ENCODE data around the gene GLS2.
A peak's percentile ranks its signal among the peaks of the same experiment; 100 is the strongest.

The GLS2 gene

GRCh38 chr12:56488041-56488955 lies at the start of gene GLS2:
Gene GLS2, minus strand, starts transcription at chr12:56488161. Its CDS starts 43 bp downstream, at chr12:56488118.
- H3K79me2 ChIP-seq (ENCODE audit: insufficient read depth, low read length) = no peaks in the 10 kb centered on the region
- H3K9ac ChIP-seq (ENCODE audit: low read length) = peak within 1 kb of the TSS; percentile 29
- H3F3A ChIP-seq (ENCODE audit: insufficient read depth) = no peaks in the 10 kb centered on the region
- no peak within 1 kb of the TSS for H3K27ac ChIP-seq (ENCODE audit: low read depth, low read length)
- no peak within 1 kb of the TSS for H2AFZ ChIP-seq (ENCODE audit: low read depth, low read length, severe bottlenecking)
- H3K4me3 ChIP-seq (ENCODE audit: insufficient read depth, low read length, poor library complexity, severe bottlenecking) = peak within 1 kb of the TSS; percentile 17
- TF ChIP-seq EZH2phosphoT487 (conservative IDR thresholded peaks at IDR 0.05; ENCODE audit: low read length) = no peak
- no peak for TF ChIP-seq CTCF (IDR thresholded peaks at IDR 0.05; ENCODE audit: insufficient read depth, low read length, poor library complexity, severe bottlenecking)
- no peaks in the 10 kb centered on the region for H3K9me3 ChIP-seq (ENCODE audit: insufficient read depth, low read length)
- no peaks in the 10 kb centered on the region for H3K36me3 ChIP-seq (ENCODE audit: low read length)
- no peaks in the 10 kb centered on the region for H4K20me1 ChIP-seq (ENCODE audit: low read depth, low read length)
- H3K4me2 ChIP-seq (ENCODE audit: low read depth, low read length, poor library complexity, severe bottlenecking) = peak within 1 kb of the TSS; percentile 41
- H3K27me3 ChIP-seq (ENCODE audit: low read length) = no peaks in the 10 kb centered on the region
- H3K9me2 ChIP-seq (replicated peaks; ENCODE audit: insufficient read depth, low read length) = no peaks in the 10 kb centered on the region

- TF ChIP-seq EZH2phosphoT487 (conservative IDR thresholded peaks at IDR 0.05; ENCODE audit: low read length) (no peak), CTCF (IDR thresholded peaks at IDR 0.05; ENCODE audit: insufficient read depth, low read length, poor library complexity, severe bottlenecking) (no peak)
- H3K4me3 ChIP-seq (ENCODE audit: insufficient read depth, low read length, poor library complexity, severe bottlenecking) = no peak overlapping the region
- no peak overlapping the region for H3K9ac ChIP-seq (ENCODE audit: low read length)
- H3K4me2 ChIP-seq (ENCODE audit: low read depth, low read length, poor library complexity, severe bottlenecking) = no peak overlapping the region
- H2AFZ ChIP-seq (ENCODE audit: low read depth, low read length, severe bottlenecking) = no peak overlapping the region
- no peaks in the 10 kb centered on the region for H3K9me2 ChIP-seq (replicated peaks; ENCODE audit: insufficient read depth, low read length)
- H3F3A ChIP-seq (ENCODE audit: insufficient read depth) = no peaks in the 10 kb centered on the region
- no peaks in the 10 kb centered on the region for H3K27me3 ChIP-seq (ENCODE audit: low read length)
- no peaks in the 10 kb centered on the region for H3K9me3 ChIP-seq (ENCODE audit: insufficient read depth, low read length)
- H3K27ac ChIP-seq (ENCODE audit: low read depth, low read length) = no peak overlapping the region
- H4K20me1 ChIP-seq (ENCODE audit: low read depth, low read length) = no peaks in the 10 kb centered on the region
- no peaks in the 10 kb centered on the region for H3K36me3 ChIP-seq (ENCODE audit: low read length)
- no peaks in the 10 kb centered on the region for H3K79me2 ChIP-seq (ENCODE audit: insufficient read depth, low read length)
These were observed 49.6 kb upstream of the GLS2 start for GRCh38 chr12:56537546-56537945.

- no peaks in the 10 kb centered on the region for H3K36me3 ChIP-seq (ENCODE audit: low read length)
- H3K4me3 ChIP-seq (ENCODE audit: insufficient read depth, low read length, poor library complexity, severe bottlenecking) = no peak overlapping the region
- H3F3A ChIP-seq (ENCODE audit: insufficient read depth) = no peaks in the 10 kb centered on the region
- no peak for TF ChIP-seq CTCF (IDR thresholded peaks at IDR 0.05; ENCODE audit: insufficient read depth, low read length, poor library complexity, severe bottlenecking)
- no peak for TF ChIP-seq EZH2phosphoT487 (conservative IDR thresholded peaks at IDR 0.05; ENCODE audit: low read length)
- H4K20me1 ChIP-seq (ENCODE audit: low read depth, low read length) = no peaks in the 10 kb centered on the region
- H3K9ac ChIP-seq (ENCODE audit: low read length) = no peak overlapping the region
- H3K27ac ChIP-seq (ENCODE audit: low read depth, low read length) = no peak overlapping the region
- no peaks in the 10 kb centered on the region for H3K27me3 ChIP-seq (ENCODE audit: low read length)
- no peaks in the 10 kb centered on the region for H3K9me3 ChIP-seq (ENCODE audit: insufficient read depth, low read length)
- no peaks in the 10 kb centered on the region for H3K79me2 ChIP-seq (ENCODE audit: insufficient read depth, low read length)
- no peak overlapping the region for H3K4me2 ChIP-seq (ENCODE audit: low read depth, low read length, poor library complexity, severe bottlenecking)
- H3K9me2 ChIP-seq (replicated peaks; ENCODE audit: insufficient read depth, low read length) = no peaks in the 10 kb centered on the region
- H2AFZ ChIP-seq (ENCODE audit: low read depth, low read length, severe bottlenecking) = no peak overlapping the region
These were observed 42.6 kb upstream of the GLS2 start for GRCh38 chr12:56530390-56531055.
